Stomach (tissue), 9 donors: Measurements from ENCODE around the gene NPL. TPM values are rescaled to one million over a fixed set of nuclear protein-coding genes. Genes with fewer than 3 reads are reported as not detected.

ENCODE experiments used
- DNase-seq, 2 donors: peaks; one replicate each; pipeline versions ENCODE4 v3.0.0 to v3.0.0-alpha.2; 2013 to 2019
- H3K27ac ChIP-seq, 5 donors: fragments of 200-600 bp in 4 of 5; sonication (generic) in 4 of 5; one replicate each; pipeline ENCODE4 v1.5.1; 2013 to 2019; ENCODE audit warnings: mild to moderate bottlenecking in 1 of 5, moderate library complexity in 1 of 5
- H3K27me3 ChIP-seq, 3 donors: fragments of 200-600 bp; sonication (generic); one replicate each; pipeline ENCODE4 v1.5.1; 2017 to 2019; ENCODE audit warnings: mixed run types in 1 of 3
- H3K36me3 ChIP-seq, 4 donors: fragments of 200-600 bp; sonication (generic); 1 replicate in 3 of 4; 2 replicates in 1 of 4; pipeline ENCODE4 v1.5.1; 2016 to 2019
- H3K4me1 ChIP-seq, 4 donors: fragments of 200-600 bp; sonication (generic); one replicate each; pipeline ENCODE4 v1.5.1; 2016 to 2019
- H3K4me3 ChIP-seq, 4 donors: fragments of 200-600 bp; sonication (generic) in 3 of 4; one replicate each; pipeline ENCODE4 v1.5.1; 2016 to 2019; ENCODE audit warnings: mild to moderate bottlenecking in 1 of 4
- H3K9me3 ChIP-seq, 4 donors: fragments of 200-600 bp; sonication (generic); one replicate each; pipeline ENCODE4 v1.5.1; 2016 to 2019
- CTCF ChIP-seq, 7 experiments: fragments of 450-650 bp in 4 of 7; fragments of 200-600 bp in 3 of 7; sonication (generic) in 3 of 7; IDR thresholded peaks; one replicate each; pipeline ENCODE4 v1.5.1; 2016 to 2019; ENCODE audit warnings: antibody characterized with exemption in 7 of 7, control low read depth in 2 of 7, mild to moderate bottlenecking in 1 of 7
- EP300 ChIP-seq: sonication (generic); formaldehyde crosslinking; IDR thresholded peaks from one replicate; pipeline ENCODE4 v1.6.1; 2017; ENCODE audit warnings: antibody characterized with exemption
- POLR2A ChIP-seq, 4 donors: fragments of 450-650 bp; IDR thresholded peaks; one replicate each; pipeline ENCODE4 v1.6.1; 2016; ENCODE audit warnings: antibody characterized with exemption in 4 of 4, control low read depth in 2 of 4, mild to moderate bottlenecking in 1 of 4, moderate library complexity in 1 of 4
- POLR2AphosphoS5 ChIP-seq, 3 donors: sonication (generic); formaldehyde crosslinking; IDR thresholded peaks; one replicate each; pipeline ENCODE4 v1.6.1; 2016; ENCODE audit warnings: antibody characterized with exemption in 3 of 3
- WGBS, 5 donors: extraction: QIAGEN DNeasy Blood & Tissue Kit in 3 of 5; methylation state at CpG; one replicate each; pipeline versions ENCODE4 v1.1.5 to v1.1.7; 2013 to 2018; 5-methylcytosine and 5-hydroxymethylcytosine counted together
- intact Hi-C: fragments of 100-400 bp; cut with DNase I; formaldehyde crosslinking; loops from one replicate; pipeline ENCODE4 v1.15.1; 2023; ENCODE audit warnings: low total_unique reads
- polyA plus RNA-seq, 3 donors: library from polyadenylated mRNA; stranded (reverse); fragments of 200-250 nt; gene quantifications; one replicate each; pipeline ENCODE4 v1.2.3, GENCODE V29; 2013
- total RNA-seq, 5 donors: library from RNA; depleted of rRNA; stranded (reverse); fragments of >200 nt; gene quantifications; one replicate each; pipeline versions ENCODE4 v1.1.0 to v1.2.3, GENCODE V29; 2014 to 2016
- donor health status: healthy with polysubstance abuse.
- donor health status: Bipolar disorder and iron deficiency.
- donor health status: healthy.

NPL gene
- total and polyA plus RNA-seq, 8 donors: 0.45 to 48.5 (median 6.0) TPM

GRCh38 chr1:182839209-182840066 is 49.9 kb downstream of the NPL start, which contains the start of gene DHX9:
Gene DHX9 (plus strand): TSS chr1:182839347. CDS start chr1:182842567, 3,220 bp downstream.
- intact Hi-C loops: no loop called here
- DNase-seq: peak; percentile 97 to 98
- WGBS, 5 donors: 0 to 1% (median 0%) methylated on average over 27 to 92 of the region's 92 CpGs
- TF ChIP-seq EP300 (no peak), POLR2A (IDR thresholded peaks at IDR 0.05) (peak in 2 of 4 donors; percentile 75 to 80), POLR2AphosphoS5 (IDR thresholded peaks at IDR 0.05) (peak; percentile 95 to 97 (median 97)), CTCF (IDR thresholded peaks at IDR 0.05) (peak in 2 of 7 experiments; percentile 9 to 25)
- Histone ChIP-seq H3K27ac (peak within 1 kb of the TSS; percentile 91 to 99 (median 97)), H3K9me3 (no peaks in the 10 kb centered on the region), H3K36me3 (peaks cover 11 to 18% (median 13%) of the 10 kb centered on the region in 4 donors), H3K27me3 (no peaks in the 10 kb centered on the region), H3K4me3 (peak within 1 kb of the TSS; percentile 65 to 87 (median 80)), H3K4me1 (peaks cover 21 to 53% (median 42%) of the 10 kb centered on the region in 4 donors)

- intact Hi-C loops: no loop called here
- peak in 1 of 2 donors; percentile 50 for DNase-seq
- Histone ChIP-seq H3K27ac (peak overlapping the region in 2 of 5 donors; percentile 97 to 98), H3K9me3 (no peaks in the 10 kb centered on the region), H3K4me3 (peak overlapping the region; percentile 65 to 87 (median 80)), H3K36me3 (peaks cover 27 to 39% (median 32%) of the 10 kb centered on the region in 4 donors), H3K4me1 (peaks cover 21 to 68% (median 51%) of the 10 kb centered on the region in 4 donors), H3K27me3 (no peaks in the 10 kb centered on the region)
- WGBS, 5 donors: 12 to 31% (median 20%) methylated on average over 10 of the region's 10 CpGs
- TF ChIP-seq POLR2A (IDR thresholded peaks at IDR 0.05) (no peak), EP300 (no peak), CTCF (IDR thresholded peaks at IDR 0.05) (no peak), POLR2AphosphoS5 (IDR thresholded peaks at IDR 0.05) (no peak)
These were observed 51.9 kb downstream of the NPL start for GRCh38 chr1:182841368-182841988.

GRCh38 chr1:182842265-182842664 is 52.7 kb downstream of the NPL start:
- H3K4me3 ChIP-seq: no peak overlapping the region
- no peak for DNase-seq
- intact Hi-C loops: no loop called here
- WGBS, 5 donors: 27 to 40% (median 38%) methylated on average over 4 of the region's 4 CpGs
- TF ChIP-seq EP300 (no peak), POLR2AphosphoS5 (IDR thresholded peaks at IDR 0.05) (no peak), CTCF (IDR thresholded peaks at IDR 0.05) (no peak), POLR2A (IDR thresholded peaks at IDR 0.05) (no peak)
- H3K9me3 ChIP-seq: no peaks in the 10 kb centered on the region
- H3K27ac ChIP-seq: peak overlapping the region in 1 of 5 donors; percentile 98
- peaks cover 27 to 47% (median 40%) of the 10 kb centered on the region in 4 donors for H3K36me3 ChIP-seq
- peaks cover 21 to 72% (median 51%) of the 10 kb centered on the region in 4 donors for H3K4me1 ChIP-seq
- H3K27me3 ChIP-seq: no peaks in the 10 kb centered on the region

GRCh38 chr1:182845379-182845778 is 55.8 kb downstream of the NPL start:
- DNase-seq: no peak
- Histone ChIP-seq H3K4me1 (peaks cover 17 to 66% (median 44%) of the 10 kb centered on the region in 4 donors), H3K4me3 (no peak overlapping the region), H3K36me3 (peaks cover 32 to 78% (median 71%) of the 10 kb centered on the region in 4 donors), H3K27me3 (no peaks in the 10 kb centered on the region), H3K27ac (no peak overlapping the region), H3K9me3 (no peaks in the 10 kb centered on the region)
- intact Hi-C loops: no loop called here
- WGBS, 5 donors: 83 to 100% (median 94%) methylated on average over 1 of the region's 1 CpG
- TF ChIP-seq CTCF (IDR thresholded peaks at IDR 0.05) (no peak), EP300 (no peak), POLR2A (IDR thresholded peaks at IDR 0.05) (no peak), POLR2AphosphoS5 (IDR thresholded peaks at IDR 0.05) (no peak)
